OCI-LY1 (cell line): ENCODE data around the gene THUMPD3.

ENCODE experiments used
- CTCF ChIP-seq: fragments of 200-600 bp; sonication (generic), shearing (Covaris generic); IDR thresholded peaks from 2 replicates; pipeline ENCODE4 v1.5.1; 2017; ENCODE audit warnings: mild to moderate bottlenecking, antibody characterized with exemption, low read length, moderate library complexity, mixed read lengths
- EZH2 ChIP-seq: fragments of 200-600 bp; sonication (generic), shearing (Covaris generic); IDR thresholded peaks from 2 replicates; pipeline ENCODE4 v1.8.0; 2017; ENCODE audit warnings: borderline replicate concordance, mixed run types, mild to moderate bottlenecking, antibody characterized with exemption, low read length, moderate library complexity, mixed read lengths

GRCh38 chr3:9347887-9348286, 15.0 kb upstream of the THUMPD3 start:
- TF ChIP-seq CTCF (no peak), EZH2 (no peak)
